ENCODE results near the gene PROKR2.

Gene PROKR2

GRCh38 chr20:5356941-5357340, 40.2 kb upstream of the PROKR2 start:
- TF ChIP-seq, protein P1, sequence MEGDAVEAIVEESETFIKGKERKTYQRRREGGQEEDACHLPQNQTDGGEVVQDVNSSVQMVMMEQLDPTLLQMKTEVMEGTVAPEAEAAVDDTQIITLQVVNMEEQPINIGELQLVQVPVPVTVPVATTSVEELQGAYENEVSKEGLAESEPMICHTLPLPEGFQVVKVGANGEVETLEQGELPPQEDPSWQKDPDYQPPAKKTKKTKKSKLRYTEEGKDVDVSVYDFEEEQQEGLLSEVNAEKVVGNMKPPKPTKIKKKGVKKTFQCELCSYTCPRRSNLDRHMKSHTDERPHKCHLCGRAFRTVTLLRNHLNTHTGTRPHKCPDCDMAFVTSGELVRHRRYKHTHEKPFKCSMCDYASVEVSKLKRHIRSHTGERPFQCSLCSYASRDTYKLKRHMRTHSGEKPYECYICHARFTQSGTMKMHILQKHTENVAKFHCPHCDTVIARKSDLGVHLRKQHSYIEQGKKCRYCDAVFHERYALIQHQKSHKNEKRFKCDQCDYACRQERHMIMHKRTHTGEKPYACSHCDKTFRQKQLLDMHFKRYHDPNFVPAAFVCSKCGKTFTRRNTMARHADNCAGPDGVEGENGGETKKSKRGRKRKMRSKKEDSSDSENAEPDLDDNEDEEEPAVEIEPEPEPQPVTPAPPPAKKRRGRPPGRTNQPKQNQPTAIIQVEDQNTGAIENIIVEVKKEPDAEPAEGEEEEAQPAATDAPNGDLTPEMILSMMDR (conservative IDR thresholded peaks at IDR 0.05; ENCODE audit: low read depth) = no peak
- H3K27ac ChIP-seq = no peak overlapping the region
- ChIA-PET POLR2A (ENCODE audit: low non-redundant PET) (no interaction called here), CTCF (interaction anchor here (0.6 kb wide), 1 partner anchor 558 kb away, joined by 3 read pairs; no protein-coding TSS in a partner anchor)
- DNase-seq (ENCODE audit: low spot score) = no peak

- TF ChIP-seq, protein P1 (conservative IDR thresholded peaks at IDR 0.05; ENCODE audit: low read depth) = no peak
- POLR2A ChIA-PET (ENCODE audit: low non-redundant PET) = no interaction called here
- CTCF ChIA-PET = interaction anchor here (0.6 kb wide), 1 partner anchor 719 kb away, joined by 3 read pairs; no protein-coding TSS in a partner anchor
- DNase-seq (ENCODE audit: low spot score) = no peak
- H3K27ac ChIP-seq = no peak overlapping the region
Measured at GRCh38 chr20:5354901-5355300, 38.1 kb upstream of the PROKR2 start.

DNA sequence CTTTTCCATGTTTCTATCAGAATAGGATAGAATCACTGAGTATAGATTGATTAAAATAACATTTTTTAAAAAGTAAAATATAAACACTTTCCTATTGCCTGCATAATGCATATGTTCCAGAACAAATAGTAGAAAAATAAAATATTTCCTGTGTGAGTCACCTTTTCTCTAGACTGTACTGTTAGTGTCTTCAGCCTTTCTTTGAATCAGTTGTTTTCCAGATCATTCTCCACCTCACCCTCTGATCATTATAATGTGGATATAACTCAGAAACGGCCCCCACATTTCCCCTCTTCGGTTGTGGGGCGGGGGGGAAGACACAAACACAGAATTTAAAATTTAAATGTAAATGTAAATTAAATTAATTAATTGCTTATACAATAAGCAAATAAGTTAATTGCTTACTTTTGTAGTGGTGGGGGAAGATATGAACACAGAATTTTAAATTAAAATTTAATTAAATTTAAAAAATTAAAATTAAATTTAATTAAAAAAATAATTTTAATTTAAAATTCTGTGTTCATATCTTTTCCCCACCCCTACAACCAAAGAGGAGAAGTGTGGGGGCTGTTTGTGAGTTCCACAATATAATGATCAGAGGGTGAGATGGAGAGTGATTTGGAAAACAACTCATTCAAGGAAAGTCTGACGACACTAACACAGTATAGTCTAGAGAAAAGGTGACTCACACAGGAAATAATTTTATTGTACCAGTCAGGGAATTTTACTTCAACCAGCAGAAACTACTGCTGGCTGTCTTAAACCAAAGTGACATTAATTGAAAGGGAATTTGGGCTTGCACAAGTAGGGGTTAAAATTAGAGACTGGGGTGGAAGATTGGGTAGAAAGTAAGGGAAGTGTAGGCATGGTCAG, 37.1 kb upstream of the PROKR2 start:
- DNase-seq (ENCODE audit: low spot score) = peak; percentile 63
- no peak overlapping the region for H3K27ac ChIP-seq

GRCh38 chr20:5349448-5349847, 32.7 kb upstream of the PROKR2 start:
- TF ChIP-seq, protein P1 (conservative IDR thresholded peaks at IDR 0.05; ENCODE audit: low read depth) = no peak
- ChIA-PET POLR2A (ENCODE audit: low non-redundant PET) (interaction anchor here (0.6 kb wide), 1 partner anchor 9 kb away, joined by 4 read pairs; no protein-coding TSS in a partner anchor), CTCF (no interaction called here)
- no peak for DNase-seq (ENCODE audit: low spot score)
- H3K27ac ChIP-seq = no peak overlapping the region

More for the DNA sequence above, 37.1 kb upstream of the PROKR2 start:
- TF ChIP-seq, protein P1 (conservative IDR thresholded peaks at IDR 0.05; ENCODE audit: low read depth) = no peak
- ChIA-PET CTCF (interaction anchor here (0.6 kb wide), 1 partner anchor 720 kb away, joined by 3 read pairs; no protein-coding TSS in a partner anchor), POLR2A (ENCODE audit: low non-redundant PET) (no interaction called here)

DNA sequence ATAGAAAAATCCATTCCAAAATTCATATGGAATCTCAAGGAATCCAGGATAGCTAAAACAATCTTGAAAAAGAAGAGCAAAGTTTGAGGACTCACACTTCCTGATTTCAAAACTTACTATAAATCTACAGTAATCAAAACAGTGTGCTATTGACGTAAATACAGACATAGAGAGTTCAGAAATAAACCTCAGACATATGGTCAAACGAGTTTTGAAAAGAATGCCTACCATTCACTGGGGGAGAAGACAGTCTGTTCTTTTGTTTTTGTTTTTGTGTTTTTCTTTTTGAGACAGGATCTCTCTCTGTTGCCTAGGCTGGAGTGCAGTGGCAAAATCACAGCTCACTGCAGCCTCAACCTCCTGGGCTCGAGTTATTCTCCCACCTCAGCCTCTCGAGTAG, 25.3 kb upstream of the PROKR2 start:
- POLR2A ChIA-PET (ENCODE audit: low non-redundant PET) = no interaction called here
- DNase-seq (ENCODE audit: low spot score) = no peak
- no peak overlapping the region for H3K27ac ChIP-seq
- CTCF ChIA-PET = interaction anchor here (0.6 to 0.7 kb wide), 2 partner anchors 601 to 1675 kb away, joined by 3 read pairs; no protein-coding TSS in a partner anchor
- TF ChIP-seq, protein P1 (conservative IDR thresholded peaks at IDR 0.05; ENCODE audit: low read depth) = no peak

DNA sequence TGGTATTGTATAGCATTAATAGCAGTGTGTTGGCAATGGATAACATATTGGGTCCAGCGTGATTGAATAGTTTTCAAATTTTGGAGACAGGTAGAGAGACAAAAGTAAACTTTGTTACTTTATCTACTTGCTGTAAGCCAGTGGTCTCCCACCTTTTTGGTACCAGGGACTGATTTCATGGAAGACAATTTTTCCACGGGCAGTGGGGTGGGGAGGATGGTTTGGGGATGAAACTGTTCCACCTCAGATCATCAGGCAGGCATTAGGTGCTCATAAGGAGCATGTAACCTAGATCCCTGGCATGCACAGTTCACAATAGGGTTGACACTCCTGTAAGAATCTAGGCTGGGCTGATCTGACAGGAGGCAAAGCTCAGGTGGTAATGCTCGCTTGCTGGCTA, 14.6 kb upstream of the PROKR2 start:
- TF ChIP-seq, protein P1 (conservative IDR thresholded peaks at IDR 0.05; ENCODE audit: low read depth) = no peak
- ChIA-PET CTCF (no interaction called here), POLR2A (ENCODE audit: low non-redundant PET) (no interaction called here)
- no peak overlapping the region for H3K27ac ChIP-seq
- DNase-seq (ENCODE audit: low spot score) = no peak
